Natural killer cell (primary cell): Measurements from ENCODE around the gene MGP. TPM values are rescaled to one million over a fixed set of nuclear protein-coding genes. Genes with fewer than 3 reads are reported as not detected.

Experiments used
- ATAC-seq, 3 donors: fragments of 150-1000 bp in 2 of 3; fragments of 200-7000 bp in 1 of 3; cut with Tn5 transposase; 1 replicate in 1 of 3; 2 replicates in 2 of 3; pipeline ENCODE4 v1.10.0; 2021; ENCODE audit warnings: mild to moderate bottlenecking in 2 of 3, moderate library complexity in 2 of 3
- DNase-seq, 2 donors: peaks; one replicate each; pipeline versions ENCODE4 v3.0.0 to v3.0.0-alpha.2; 2013 to 2021; ENCODE audit warnings: mixed read lengths in 1 of 2
- H3K27ac ChIP-seq: one replicate; pipeline ENCODE4 v1.5.1; 2013; ENCODE audit warnings: mild to moderate bottlenecking, low read length
- H3K27me3 ChIP-seq: one replicate; pipeline ENCODE4 v1.6.1; 2013; ENCODE audit warnings: low read length; ENCODE audit not compliant: control insufficient read depth, insufficient read depth
- H3K36me3 ChIP-seq: one replicate; pipeline ENCODE4 v1.6.1; 2013; ENCODE audit warnings: low read length; ENCODE audit not compliant: control insufficient read depth, insufficient read depth
- H3K4me1 ChIP-seq: one replicate; pipeline ENCODE4 v1.6.1; 2013; ENCODE audit warnings: low read length; ENCODE audit not compliant: control insufficient read depth, insufficient read depth
- H3K4me3 ChIP-seq: one replicate; pipeline ENCODE4 v1.5.1; 2013; ENCODE audit warnings: low read length
- H3K9me3 ChIP-seq: one replicate; pipeline ENCODE4 v1.6.1; 2013; ENCODE audit warnings: low read length; ENCODE audit not compliant: control insufficient read depth, insufficient read depth
- H3K27ac Mint-ChIP-seq, 2 donors: one replicate each; pipeline ENCODE4 v1.8.0; 2022; ENCODE audit warnings: mild to moderate bottlenecking in 2 of 2, mixed read lengths in 2 of 2, moderate library complexity in 1 of 2
- H3K27me3 Mint-ChIP-seq, 2 donors: one replicate each; pipeline ENCODE4 v1.8.0; 2022; ENCODE audit warnings: low read depth in 2 of 2, mixed read lengths in 2 of 2
- H3K36me3 Mint-ChIP-seq: one replicate; pipeline ENCODE4 v1.8.0; 2022; ENCODE audit warnings: mixed read lengths
- H3K4me1 Mint-ChIP-seq, 2 donors: one replicate each; pipeline ENCODE4 v1.8.0; 2022; ENCODE audit warnings: mixed read lengths in 2 of 2
- H3K4me3 Mint-ChIP-seq: one replicate; pipeline ENCODE4 v1.8.0; 2022; ENCODE audit warnings: mild to moderate bottlenecking, moderate library complexity, mixed read lengths
- H3K9me3 Mint-ChIP-seq, 2 donors: one replicate each; pipeline ENCODE4 v1.8.0; 2022; ENCODE audit warnings: mixed read lengths in 2 of 2
- whole genome bisulfite sequencing: methylation state at CpG from one replicate; pipeline ENCODE4 v1.1.7; 2013; ENCODE audit warnings: missing lambda C conversion rate; ENCODE audit not compliant: insufficient coverage; 5-methylcytosine and 5-hydroxymethylcytosine counted together
- intact Hi-C: fragments of 100-400 bp; cut with micrococcal nuclease; formaldehyde crosslinking; loops from one replicate; pipeline ENCODE4 v1.14.2; 2022
- total RNA-seq, 4 donors: library from RNA; stranded (reverse); fragments of 120-200 nt in 1 of 4; gene quantifications; one replicate each; pipeline versions ENCODE4 v1.2.3 to v1.2.4, GENCODE V29; 2013 to 2022
- TF ChIP-seq, protein P1 (sequence below): fragments of 200-600 bp; IDR thresholded peaks from one replicate; pipeline ENCODE4 v1.8.0; 2022; ENCODE audit warnings: antibody characterized with exemption

Gene MGP
- total RNA-seq, 3 donors from 2014 or later (not counting 1 experiment from before 2014, with no cell fraction given) = 0.89 to 1.1 TPM; not detected in 1

DNA sequence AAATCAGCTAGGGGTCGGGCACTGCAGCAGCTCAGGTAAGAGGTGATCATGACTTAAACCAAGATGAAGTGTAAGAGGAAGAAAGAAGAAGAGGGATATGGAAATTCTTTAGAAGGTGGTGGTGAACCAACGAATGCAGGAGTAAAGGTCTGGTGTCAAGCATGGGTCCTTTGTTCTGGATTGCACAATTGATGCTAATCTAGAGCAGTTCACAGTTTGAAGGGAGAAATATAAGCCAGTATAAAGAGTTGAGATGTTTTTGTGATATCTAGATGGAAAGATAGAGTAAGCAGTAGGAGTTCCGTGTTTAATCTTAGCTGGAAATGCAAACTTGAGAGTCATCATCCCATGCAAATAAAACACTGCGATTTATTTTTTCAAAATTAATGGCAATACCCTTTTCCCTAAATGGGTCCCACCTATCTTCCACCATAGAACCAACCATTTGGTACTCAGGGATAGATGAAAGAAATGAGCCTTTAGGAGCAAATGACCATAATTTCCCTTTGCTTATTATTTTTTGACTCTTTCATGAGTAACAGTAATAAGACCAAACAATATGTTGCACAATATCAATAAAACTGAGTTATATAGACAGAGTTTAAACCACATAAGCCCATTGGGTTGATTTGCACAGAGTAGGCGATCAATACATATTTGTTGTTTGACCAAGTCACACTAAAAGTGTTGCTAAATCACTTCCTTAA is 15.0 kb upstream of the MGP start:
- H3K4me1 Mint-ChIP-seq = peaks cover 0 to 9% of the 10 kb centered on the region in 2 donors
- intact Hi-C loops = no loop called here
- Histone ChIP-seq H3K4me1 (no peaks in the 10 kb centered on the region), H3K27ac (no peak overlapping the region), H3K27me3 (no peaks in the 10 kb centered on the region), H3K9me3 (no peaks in the 10 kb centered on the region), H3K36me3 (no peaks in the 10 kb centered on the region), H3K4me3 (no peak overlapping the region)
- 90% methylated on average over 4 of the region's 5 CpGs for WGBS
- H3K4me3 Mint-ChIP-seq = no peak overlapping the region
- H3K36me3 Mint-ChIP-seq = no peaks in the 10 kb centered on the region
- ATAC-seq (no peak), DNase-seq (no peak)
- no peak overlapping the region for H3K27ac Mint-ChIP-seq
- TF ChIP-seq, protein P1, sequence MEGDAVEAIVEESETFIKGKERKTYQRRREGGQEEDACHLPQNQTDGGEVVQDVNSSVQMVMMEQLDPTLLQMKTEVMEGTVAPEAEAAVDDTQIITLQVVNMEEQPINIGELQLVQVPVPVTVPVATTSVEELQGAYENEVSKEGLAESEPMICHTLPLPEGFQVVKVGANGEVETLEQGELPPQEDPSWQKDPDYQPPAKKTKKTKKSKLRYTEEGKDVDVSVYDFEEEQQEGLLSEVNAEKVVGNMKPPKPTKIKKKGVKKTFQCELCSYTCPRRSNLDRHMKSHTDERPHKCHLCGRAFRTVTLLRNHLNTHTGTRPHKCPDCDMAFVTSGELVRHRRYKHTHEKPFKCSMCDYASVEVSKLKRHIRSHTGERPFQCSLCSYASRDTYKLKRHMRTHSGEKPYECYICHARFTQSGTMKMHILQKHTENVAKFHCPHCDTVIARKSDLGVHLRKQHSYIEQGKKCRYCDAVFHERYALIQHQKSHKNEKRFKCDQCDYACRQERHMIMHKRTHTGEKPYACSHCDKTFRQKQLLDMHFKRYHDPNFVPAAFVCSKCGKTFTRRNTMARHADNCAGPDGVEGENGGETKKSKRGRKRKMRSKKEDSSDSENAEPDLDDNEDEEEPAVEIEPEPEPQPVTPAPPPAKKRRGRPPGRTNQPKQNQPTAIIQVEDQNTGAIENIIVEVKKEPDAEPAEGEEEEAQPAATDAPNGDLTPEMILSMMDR = no peak
- H3K9me3 Mint-ChIP-seq = no peaks in the 10 kb centered on the region
- H3K27me3 Mint-ChIP-seq = no peaks in the 10 kb centered on the region

DNA sequence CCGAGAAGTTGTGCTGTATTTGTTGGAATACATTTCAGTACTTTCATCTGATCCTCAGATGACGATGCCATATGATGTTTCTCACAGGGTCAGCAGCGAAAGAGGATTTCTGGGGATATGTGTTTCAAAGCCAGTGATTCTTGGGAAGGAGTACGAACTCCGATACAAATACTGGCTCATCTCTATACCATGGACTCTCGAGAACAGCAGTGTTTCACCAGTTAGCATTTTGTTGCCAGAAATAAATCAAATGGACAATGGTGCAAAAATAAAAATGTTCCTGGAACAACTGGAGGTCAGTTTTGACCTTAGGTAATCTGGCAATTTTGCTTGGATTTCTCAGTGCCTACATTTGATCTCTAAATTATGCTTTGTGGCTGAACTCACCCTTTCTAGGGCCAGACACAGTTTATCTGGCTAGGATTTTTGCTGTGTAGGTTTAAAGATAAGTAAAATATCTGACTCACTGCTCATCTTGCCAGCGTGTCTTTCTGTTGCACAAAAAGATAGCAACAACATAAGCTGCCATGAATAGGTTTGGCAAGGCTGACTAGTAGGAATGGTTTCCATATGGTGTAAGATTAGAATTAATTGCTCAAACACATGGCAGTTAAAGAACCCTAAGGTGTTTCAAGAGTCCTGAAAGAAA is 11.0 kb upstream of the MGP start:
- intact Hi-C loops = no loop called here
- Mint-ChIP-seq H3K27ac (no peak overlapping the region), H3K9me3 (no peaks in the 10 kb centered on the region), H3K4me1 (no peaks in the 10 kb centered on the region), H3K27me3 (peaks cover 4 to 6% of the 10 kb centered on the region in 2 donors), H3K36me3 (no peaks in the 10 kb centered on the region), H3K4me3 (no peak overlapping the region)
- H3K27ac ChIP-seq = no peak overlapping the region
- DNase-seq = no peak
- TF ChIP-seq, protein P1 = no peak
- H3K4me1 ChIP-seq = no peaks in the 10 kb centered on the region
- H3K9me3 ChIP-seq = no peaks in the 10 kb centered on the region
- no peak overlapping the region for H3K4me3 ChIP-seq
- H3K36me3 ChIP-seq = no peaks in the 10 kb centered on the region
- 94% methylated on average over 7 of the region's 7 CpGs for WGBS
- no peak for ATAC-seq
- H3K27me3 ChIP-seq = no peaks in the 10 kb centered on the region

DNA sequence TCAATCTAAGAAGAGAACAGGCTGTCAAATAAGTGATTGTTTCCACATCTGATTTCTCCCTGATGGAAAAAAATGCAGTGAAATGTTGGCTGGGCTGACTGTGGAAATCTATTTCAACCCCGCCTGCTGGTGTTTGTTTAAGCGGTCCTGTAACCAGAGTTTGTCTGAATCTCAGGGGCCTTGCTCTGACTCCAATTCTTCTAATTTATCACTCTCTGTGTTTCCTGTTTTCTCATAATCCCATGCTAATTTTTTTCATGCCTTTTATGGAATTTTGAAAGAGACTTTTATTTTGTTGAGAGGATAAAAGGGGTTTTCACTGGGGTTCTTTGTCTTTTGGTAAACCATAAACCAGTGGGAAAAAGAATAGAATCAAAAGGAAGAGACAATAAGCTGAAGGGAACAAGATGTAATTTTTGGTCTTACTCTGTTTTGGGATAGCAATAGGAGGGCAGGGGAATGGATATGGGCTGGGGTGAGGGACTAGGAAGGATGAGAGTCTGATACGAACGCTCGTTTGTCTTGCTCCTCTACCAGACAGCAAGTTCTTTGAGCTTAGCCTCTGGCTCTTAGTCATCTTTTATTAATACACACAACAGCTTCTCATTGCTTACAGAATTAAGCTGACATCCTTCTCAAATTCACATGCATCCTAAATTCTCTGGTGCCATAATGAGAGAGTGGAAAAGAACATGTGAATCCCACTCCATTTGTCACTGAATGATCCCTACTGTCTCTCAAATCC is 8.0 kb upstream of the MGP start:
- Mint-ChIP-seq H3K36me3 (no peaks in the 10 kb centered on the region), H3K27ac (no peak overlapping the region), H3K4me1 (no peaks in the 10 kb centered on the region), H3K4me3 (no peak overlapping the region), H3K27me3 (peaks cover 9 to 17% of the 10 kb centered on the region in 2 donors), H3K9me3 (no peaks in the 10 kb centered on the region)
- Histone ChIP-seq H3K36me3 (no peaks in the 10 kb centered on the region), H3K4me1 (no peaks in the 10 kb centered on the region), H3K27ac (no peak overlapping the region), H3K9me3 (no peaks in the 10 kb centered on the region), H3K27me3 (no peaks in the 10 kb centered on the region), H3K4me3 (no peak overlapping the region)
- ATAC-seq (no peak), DNase-seq (no peak)
- 100% methylated on average over 2 of the region's 5 CpGs for WGBS
- TF ChIP-seq, protein P1 = no peak
- intact Hi-C loops = no loop called here
